Activated CD4-positive, alpha-beta T cell treated with anti-CD3 and anti-CD28 coated beads, Interleukin-2, amount 10 ng/mL, durations not matched to agents 7 days and 5 days (primary cell): ENCODE data around the gene CDH2. TPM values are rescaled to one million over a fixed set of nuclear protein-coding genes. Genes with fewer than 3 reads are reported as not detected.

Source experiments
- CTCF ChIA-PET: fragments of 350-600 bp; sonication (Branson Sonifier 250); formaldehyde crosslinking; loops from one replicate; lab custom pipeline; 2021; ENCODE audit warnings: antibody characterized with exemption; lab: Charles Lee
- POLR2A ChIA-PET: fragments of 350-600 bp; sonication (Branson Sonifier 250); formaldehyde crosslinking; loops from one replicate; lab custom pipeline; 2021; ENCODE audit warnings: antibody characterized with exemption; lab: Charles Lee
- DNase-seq: peaks from one replicate; pipeline ENCODE4 v3.0.0-alpha.2; 2020
- H3K27ac Mint-ChIP-seq: one replicate; pipeline ENCODE4 v1.8.0; 2021; ENCODE audit warnings: mild to moderate bottlenecking, moderate library complexity, mixed read lengths
- H3K27me3 Mint-ChIP-seq: one replicate; pipeline ENCODE4 v1.8.0; 2021; ENCODE audit warnings: mixed read lengths
- H3K36me3 Mint-ChIP-seq: one replicate; pipeline ENCODE4 v1.8.0; 2021; ENCODE audit warnings: low read depth, mixed read lengths
- H3K4me1 Mint-ChIP-seq: one replicate; pipeline ENCODE4 v1.8.0; 2021; ENCODE audit warnings: mixed read lengths
- H3K4me3 Mint-ChIP-seq: one replicate; pipeline ENCODE4 v1.8.0; 2021; ENCODE audit warnings: mild to moderate bottlenecking, moderate library complexity, mixed read lengths
- H3K9me3 Mint-ChIP-seq: one replicate; pipeline ENCODE4 v1.8.0; 2021; ENCODE audit warnings: mixed read lengths
- total RNA-seq, 2 experiments: library from RNA; stranded (reverse); gene quantifications; one replicate each; pipeline ENCODE4 v1.2.3, GENCODE V29; 2021

The CDH2 gene
- total RNA-seq, 2 experiments from 2014 or later, result not detected

DNA sequence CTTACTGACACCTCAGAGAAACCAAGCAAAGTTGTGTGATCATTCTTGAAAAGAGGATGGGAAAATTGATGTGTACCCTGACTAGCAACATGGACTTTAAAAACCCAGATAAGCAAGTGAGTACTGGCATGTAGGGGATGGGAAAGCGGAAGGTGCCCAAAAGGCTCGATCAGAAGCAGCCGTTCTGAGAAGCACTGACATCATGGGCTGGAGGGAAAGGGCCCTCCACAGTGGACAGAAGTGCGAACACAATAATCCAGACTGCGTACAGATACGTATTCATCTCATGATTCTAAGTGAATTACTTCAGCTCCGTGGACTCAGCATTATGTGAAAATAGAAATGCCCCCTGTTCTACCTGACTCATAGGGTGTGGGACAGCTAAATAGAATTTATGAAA, 42.2 kb downstream of the CDH2 start:
- Mint-ChIP-seq H3K27ac (no peak overlapping the region), H3K4me1 (no peaks in the 10 kb centered on the region), H3K9me3 (no peaks in the 10 kb centered on the region), H3K36me3 (no peaks in the 10 kb centered on the region), H3K27me3 (no peaks in the 10 kb centered on the region), H3K4me3 (no peak overlapping the region)
- ChIA-PET CTCF (no interaction called here), POLR2A (no interaction called here)
- DNase-seq, result no peak

DNA sequence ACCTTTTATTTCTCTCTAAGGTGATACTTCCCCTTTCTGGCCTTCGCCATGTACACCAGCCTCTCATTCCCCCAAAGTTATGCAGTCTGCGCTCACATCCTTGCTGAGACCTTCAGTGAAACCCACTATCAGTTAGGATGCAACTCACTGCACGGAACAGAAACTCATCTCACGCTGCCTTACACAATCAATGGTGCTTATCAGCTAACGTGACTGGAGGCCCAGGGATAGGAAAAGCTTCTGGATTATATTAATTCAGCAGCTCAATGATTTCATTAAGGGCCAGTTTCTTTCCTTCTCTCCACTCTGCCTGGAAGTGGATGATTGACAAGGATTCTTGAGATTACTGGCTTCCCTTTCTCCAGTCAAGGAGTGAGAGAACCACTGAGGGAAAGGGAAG, 44.8 kb downstream of the CDH2 start:
- H3K4me3 Mint-ChIP-seq, result no peak overlapping the region
- DNase-seq, result no peak
- H3K36me3 Mint-ChIP-seq, result no peaks in the 10 kb centered on the region
- H3K27me3 Mint-ChIP-seq, result no peaks in the 10 kb centered on the region
- no peaks in the 10 kb centered on the region for H3K9me3 Mint-ChIP-seq
- H3K27ac Mint-ChIP-seq, result no peak overlapping the region
- H3K4me1 Mint-ChIP-seq, result no peaks in the 10 kb centered on the region
- CTCF ChIA-PET, result no interaction called here
- POLR2A ChIA-PET, result no interaction called here

DNA sequence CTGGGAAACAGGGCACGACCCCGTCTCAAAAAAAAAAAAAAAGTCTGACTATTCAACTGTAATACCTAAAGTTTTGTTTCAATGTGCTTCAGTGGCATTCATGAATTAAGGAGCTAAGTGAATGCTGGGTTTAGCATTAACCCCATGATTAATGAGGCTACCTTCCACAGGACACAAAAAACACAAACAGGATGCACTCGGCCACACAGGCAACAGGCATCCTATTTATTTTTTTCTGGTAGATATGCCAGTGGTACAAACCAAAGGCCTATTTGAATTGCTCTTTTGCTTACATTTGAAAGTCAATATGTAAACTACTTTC, 48.3 kb downstream of the CDH2 start:
- H3K4me1 Mint-ChIP-seq, result no peaks in the 10 kb centered on the region
- ChIA-PET CTCF (interaction anchor here (0.7 kb wide), 1 partner anchor 27 kb away, joined by 3 read pairs; no protein-coding TSS in a partner anchor), POLR2A (no interaction called here)
- H3K4me3 Mint-ChIP-seq, result no peak overlapping the region
- H3K9me3 Mint-ChIP-seq, result peaks cover 3% of the 10 kb centered on the region
- no peaks in the 10 kb centered on the region for H3K36me3 Mint-ChIP-seq
- no peak for DNase-seq
- H3K27ac Mint-ChIP-seq, result no peak overlapping the region
- H3K27me3 Mint-ChIP-seq, result no peaks in the 10 kb centered on the region

DNA sequence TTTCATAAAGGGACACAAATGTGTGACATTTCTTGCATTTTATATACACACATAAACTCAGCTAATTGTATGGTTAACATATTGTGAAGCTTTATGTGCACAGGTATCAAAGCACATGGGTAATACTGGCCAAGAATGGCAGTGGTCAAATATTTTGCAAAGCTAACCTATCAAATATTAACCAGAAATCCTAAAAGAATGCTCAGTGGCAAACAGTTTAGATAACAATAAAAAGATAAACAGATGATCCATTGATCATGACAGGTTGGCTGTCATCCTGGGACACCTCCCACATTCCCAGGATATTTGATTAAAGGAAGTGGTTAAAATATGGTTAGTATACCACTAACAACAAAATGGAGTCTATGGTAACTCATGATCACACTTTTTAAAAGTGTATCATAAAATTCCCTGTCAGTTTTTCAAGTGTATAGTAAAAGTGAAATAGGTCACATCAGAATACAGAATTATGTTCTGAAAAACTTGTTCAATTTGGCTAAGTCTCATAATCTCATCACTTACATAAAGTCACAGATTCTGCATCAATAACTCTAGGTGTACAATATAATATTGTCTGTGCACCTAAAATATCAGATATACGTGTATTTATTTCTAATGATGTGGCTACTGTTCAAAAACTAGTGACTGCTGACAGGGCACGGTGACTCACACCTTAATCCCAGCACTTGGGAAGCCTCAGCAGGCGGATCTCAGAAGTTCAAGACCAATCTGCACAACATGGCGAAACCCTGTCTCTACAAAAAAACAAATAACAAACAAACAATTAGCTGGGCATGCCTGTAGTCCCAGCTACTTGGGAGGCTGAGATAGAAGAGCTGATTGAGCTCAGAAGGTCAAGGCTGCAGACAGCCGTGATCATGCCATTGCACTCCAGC, 48.9 kb downstream of the CDH2 start:
- Mint-ChIP-seq H3K9me3 (peaks cover 3% of the 10 kb centered on the region), H3K36me3 (no peaks in the 10 kb centered on the region), H3K27me3 (no peaks in the 10 kb centered on the region), H3K4me1 (no peaks in the 10 kb centered on the region), H3K4me3 (no peak overlapping the region), H3K27ac (no peak overlapping the region)
- no peak for DNase-seq
- ChIA-PET POLR2A (no interaction called here), CTCF (interaction anchor here (0.7 kb wide), 1 partner anchor 28 kb away, joined by 3 read pairs; no protein-coding TSS in a partner anchor)

DNA sequence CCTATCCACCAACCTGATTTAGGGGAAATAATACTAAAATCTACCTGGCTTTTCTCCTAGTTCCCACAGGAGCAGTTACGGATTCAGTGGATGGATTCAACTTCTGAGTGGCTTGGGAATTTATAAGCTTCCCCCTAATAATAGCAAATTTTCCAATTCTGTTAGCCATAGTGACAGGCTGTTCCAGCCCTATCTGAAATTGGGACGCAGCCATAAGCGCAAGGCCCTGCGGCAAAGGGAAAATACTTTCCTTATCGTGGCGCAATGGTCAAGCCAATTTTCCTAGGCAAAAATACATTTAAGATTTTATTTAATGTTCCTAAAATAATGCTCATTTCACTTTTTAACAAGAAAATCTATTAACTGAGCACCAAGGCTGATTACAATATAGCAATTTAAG, 49.7 kb downstream of the CDH2 start:
- no peak for DNase-seq
- Mint-ChIP-seq H3K4me1 (no peaks in the 10 kb centered on the region), H3K27ac (no peak overlapping the region), H3K36me3 (no peaks in the 10 kb centered on the region), H3K9me3 (peaks cover 3% of the 10 kb centered on the region), H3K27me3 (no peaks in the 10 kb centered on the region), H3K4me3 (no peak overlapping the region)
- CTCF ChIA-PET, result no interaction called here
- POLR2A ChIA-PET, result no interaction called here

DNA sequence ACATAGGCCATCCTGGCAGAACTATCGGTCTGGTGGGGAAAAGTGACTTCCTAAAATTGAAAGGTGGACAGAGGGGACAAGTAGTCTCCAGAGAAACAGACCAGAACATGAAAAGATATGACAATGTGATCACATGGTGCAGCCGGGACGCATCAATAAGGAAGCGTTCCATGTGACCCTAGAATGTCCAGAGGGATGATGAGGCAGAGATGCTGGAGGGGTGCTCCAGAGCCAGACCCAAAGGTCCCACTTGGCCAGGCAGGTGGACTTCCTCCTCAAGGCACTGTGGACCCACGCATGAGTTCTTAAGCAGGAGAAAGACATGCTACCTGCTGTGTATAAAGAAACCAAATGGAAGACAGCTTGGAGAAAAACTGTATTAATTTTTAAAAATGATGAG, 50.2 kb downstream of the CDH2 start:
- POLR2A ChIA-PET, result no interaction called here
- Mint-ChIP-seq H3K27me3 (no peaks in the 10 kb centered on the region), H3K36me3 (no peaks in the 10 kb centered on the region), H3K4me3 (no peak overlapping the region), H3K4me1 (no peaks in the 10 kb centered on the region), H3K9me3 (peaks cover 3% of the 10 kb centered on the region), H3K27ac (no peak overlapping the region)
- DNase-seq, result no peak
- CTCF ChIA-PET, result no interaction called here

DNA sequence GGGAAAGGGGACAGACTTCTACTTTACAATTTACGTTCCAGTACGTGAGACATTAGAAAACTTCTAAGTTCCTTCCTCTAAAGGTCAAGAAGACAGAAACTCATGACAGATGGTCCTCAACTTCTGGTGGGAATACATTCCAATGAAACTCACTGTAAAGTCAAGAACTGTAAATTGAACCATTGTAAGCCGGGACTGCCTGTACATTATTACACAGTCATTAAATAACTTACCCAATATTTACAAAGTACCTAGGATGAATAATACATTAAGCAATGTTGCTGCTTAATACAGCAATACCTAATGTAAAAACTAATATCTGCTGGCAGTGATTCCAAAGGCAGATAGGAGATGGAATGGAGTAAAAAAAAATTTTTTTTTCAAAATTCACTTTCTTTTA, 51.9 kb downstream of the CDH2 start:
- Mint-ChIP-seq H3K27ac (no peak overlapping the region), H3K4me1 (no peaks in the 10 kb centered on the region), H3K27me3 (no peaks in the 10 kb centered on the region), H3K9me3 (peaks cover 3% of the 10 kb centered on the region), H3K36me3 (no peaks in the 10 kb centered on the region), H3K4me3 (no peak overlapping the region)
- CTCF ChIA-PET, result no interaction called here
- POLR2A ChIA-PET, result no interaction called here
- DNase-seq, result no peak

DNA sequence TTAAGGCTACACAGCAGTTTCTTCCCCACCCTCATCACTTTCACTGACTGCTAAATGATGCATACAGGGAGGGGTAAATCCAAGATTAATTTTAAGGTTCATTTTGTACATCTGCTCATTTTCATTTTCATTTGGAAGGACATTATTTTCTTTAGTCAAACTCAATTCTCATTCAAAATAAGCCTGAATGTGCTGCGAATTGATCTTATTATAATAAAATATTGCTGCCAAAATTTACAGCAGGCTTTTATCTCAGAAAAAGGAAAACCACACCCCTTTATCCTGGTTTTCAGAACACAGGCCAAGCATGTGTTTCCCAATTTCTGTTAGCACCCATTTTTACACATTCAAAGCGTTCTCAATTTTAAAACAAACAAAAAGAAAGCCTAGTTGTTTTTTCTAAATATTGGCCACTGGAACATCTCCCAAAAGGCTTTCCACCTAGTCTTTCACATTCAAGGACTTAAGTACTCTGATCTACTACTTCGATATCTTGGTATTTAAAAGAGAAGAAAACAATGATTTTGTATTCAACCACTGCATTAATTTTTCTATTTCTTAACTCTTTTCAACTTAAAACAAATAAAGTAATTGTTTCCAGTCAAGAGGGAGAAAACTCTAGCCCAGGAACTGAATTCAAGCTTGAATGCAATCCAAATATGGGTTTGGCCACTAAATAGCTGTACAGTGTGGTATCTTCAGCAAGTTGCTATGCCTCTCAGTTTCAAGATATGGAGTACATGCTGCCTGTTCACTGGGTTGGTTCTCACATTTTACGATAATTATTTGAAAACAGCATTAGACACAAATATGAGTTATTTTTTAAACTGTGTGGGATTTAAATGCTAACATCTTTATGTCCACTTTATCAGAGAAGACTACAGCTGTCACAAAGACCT, 52.5 kb downstream of the CDH2 start:
- ChIA-PET POLR2A (no interaction called here), CTCF (no interaction called here)
- no peaks in the 10 kb centered on the region for H3K36me3 Mint-ChIP-seq
- H3K4me1 Mint-ChIP-seq, result no peaks in the 10 kb centered on the region
- H3K27me3 Mint-ChIP-seq, result no peaks in the 10 kb centered on the region
- no peak for DNase-seq
- no peak overlapping the region for H3K27ac Mint-ChIP-seq
- H3K4me3 Mint-ChIP-seq, result no peak overlapping the region
- peaks cover 3% of the 10 kb centered on the region for H3K9me3 Mint-ChIP-seq

DNA sequence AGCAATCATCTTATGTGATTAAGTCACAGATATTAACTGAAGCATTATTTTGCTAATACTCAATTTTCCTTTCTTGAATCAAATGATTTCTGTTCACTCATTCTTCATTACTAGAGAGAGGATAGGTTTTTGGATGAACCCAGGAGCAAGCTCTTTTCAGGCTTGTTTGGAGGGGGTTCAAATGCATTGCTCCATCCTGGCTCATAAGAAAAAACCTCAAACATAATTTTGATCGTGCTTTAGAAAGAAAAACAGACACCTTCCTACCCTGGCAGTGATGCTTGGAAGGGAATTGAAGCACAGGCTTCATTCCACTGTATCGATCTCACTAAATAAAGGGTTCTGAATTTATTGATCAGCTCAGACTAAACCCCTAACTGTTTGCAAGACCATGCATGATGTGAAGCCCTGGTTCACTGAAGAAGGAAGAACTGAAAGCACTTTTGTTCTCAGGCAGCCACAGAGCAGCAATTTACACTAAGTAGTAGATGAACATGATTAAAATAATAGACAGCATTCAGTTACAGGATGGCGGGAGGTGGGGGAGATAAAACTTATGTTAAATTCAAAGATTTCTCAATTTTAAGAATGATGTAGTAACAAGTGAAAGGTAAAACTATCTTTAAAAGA, 53.4 kb downstream of the CDH2 start:
- DNase-seq, result no peak
- ChIA-PET POLR2A (no interaction called here), CTCF (no interaction called here)
- no peak overlapping the region for H3K4me3 Mint-ChIP-seq
- no peaks in the 10 kb centered on the region for H3K36me3 Mint-ChIP-seq
- H3K4me1 Mint-ChIP-seq, result no peaks in the 10 kb centered on the region
- H3K27me3 Mint-ChIP-seq, result no peaks in the 10 kb centered on the region
- H3K27ac Mint-ChIP-seq, result no peak overlapping the region
- H3K9me3 Mint-ChIP-seq, result peaks cover 3% of the 10 kb centered on the region

DNA sequence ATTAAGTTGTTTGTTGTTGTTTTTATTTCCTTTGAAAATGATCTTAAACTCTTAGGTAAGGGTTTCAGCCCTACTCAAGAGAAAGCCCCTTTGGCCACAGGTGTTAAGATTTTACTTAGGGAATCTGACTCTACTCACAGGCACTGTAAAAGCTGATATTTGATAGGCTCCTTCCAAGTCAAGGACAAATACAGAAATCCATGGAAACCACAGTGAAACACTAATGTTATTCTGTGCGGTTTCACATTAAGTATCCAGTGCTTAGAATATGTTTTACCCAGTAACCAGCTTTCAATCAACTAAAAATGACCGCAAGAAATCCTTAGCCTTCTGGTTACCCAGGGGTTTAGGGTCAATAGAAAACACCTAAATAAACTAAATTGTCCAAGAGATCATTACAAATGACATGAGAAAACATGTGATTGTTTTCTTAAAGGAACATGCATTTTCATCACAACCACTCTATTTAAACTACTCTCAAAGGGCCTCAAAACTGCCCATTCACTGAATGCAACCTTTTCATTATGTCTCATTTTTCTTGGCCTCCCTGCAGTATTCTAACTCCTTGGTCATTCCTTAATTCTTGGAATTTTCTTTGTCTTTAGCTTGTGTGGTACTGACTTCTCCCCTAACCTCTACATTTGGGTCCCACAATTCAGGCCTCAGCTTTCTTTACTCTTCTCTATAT, 56.0 kb downstream of the CDH2 start:
- DNase-seq, result no peak
- Mint-ChIP-seq H3K4me1 (no peaks in the 10 kb centered on the region), H3K4me3 (no peak overlapping the region), H3K27ac (no peak overlapping the region), H3K9me3 (no peaks in the 10 kb centered on the region), H3K27me3 (no peaks in the 10 kb centered on the region), H3K36me3 (no peaks in the 10 kb centered on the region)
- POLR2A ChIA-PET, result no interaction called here
- CTCF ChIA-PET, result no interaction called here

DNA sequence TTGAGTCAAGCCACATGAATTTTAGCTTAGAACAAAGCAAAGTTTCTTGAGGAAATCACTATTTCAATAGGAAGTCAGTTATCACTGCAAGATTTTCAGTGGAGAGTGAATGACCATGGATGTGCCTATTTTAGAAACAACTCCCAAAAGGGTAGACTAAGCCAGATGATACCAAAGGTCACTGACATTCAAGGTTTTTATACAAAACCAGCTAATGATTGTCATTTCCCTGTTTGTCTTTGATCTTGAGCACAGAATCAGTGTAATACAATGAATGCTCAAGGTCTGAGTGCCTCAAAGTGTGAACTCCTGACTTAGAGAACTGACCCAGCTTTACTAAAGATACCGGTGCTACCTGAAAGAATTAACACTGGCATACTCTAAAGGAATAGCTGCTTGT, 60.5 kb downstream of the CDH2 start:
- H3K27me3 Mint-ChIP-seq, result no peaks in the 10 kb centered on the region
- ChIA-PET POLR2A (no interaction called here), CTCF (no interaction called here)
- H3K36me3 Mint-ChIP-seq, result no peaks in the 10 kb centered on the region
- H3K27ac Mint-ChIP-seq, result no peak overlapping the region
- no peak for DNase-seq
- H3K9me3 Mint-ChIP-seq, result no peaks in the 10 kb centered on the region
- H3K4me3 Mint-ChIP-seq, result no peak overlapping the region
- no peaks in the 10 kb centered on the region for H3K4me1 Mint-ChIP-seq

DNA sequence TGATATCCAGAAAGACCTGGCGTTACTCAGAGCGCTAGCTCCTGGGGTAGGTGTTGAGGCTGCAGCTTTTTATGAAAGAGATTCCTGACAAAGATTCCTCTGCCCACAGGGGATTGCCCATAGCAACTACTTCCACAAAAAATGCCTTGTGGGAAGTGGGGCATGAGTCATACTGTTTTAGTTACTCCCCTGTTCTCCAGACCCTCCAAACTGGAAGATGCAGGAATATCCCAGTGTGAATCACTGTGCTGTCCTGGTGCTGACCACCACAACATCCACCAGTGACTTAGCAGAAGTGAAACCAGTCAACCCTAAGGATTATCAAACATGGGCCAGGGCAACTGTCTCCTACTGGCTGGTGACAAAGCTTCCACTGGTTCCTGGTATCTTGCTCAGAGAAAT, 61.8 kb downstream of the CDH2 start:
- H3K27ac Mint-ChIP-seq, result no peak overlapping the region
- ChIA-PET CTCF (no interaction called here), POLR2A (no interaction called here)
- no peak for DNase-seq
- no peaks in the 10 kb centered on the region for H3K4me1 Mint-ChIP-seq
- H3K9me3 Mint-ChIP-seq, result no peaks in the 10 kb centered on the region
- no peak overlapping the region for H3K4me3 Mint-ChIP-seq
- H3K27me3 Mint-ChIP-seq, result no peaks in the 10 kb centered on the region
- H3K36me3 Mint-ChIP-seq, result no peaks in the 10 kb centered on the region
